CD4-positive, alpha-beta T cell (primary cell): Measurements from ENCODE around the gene IGFLR1. TPM values are rescaled to one million over a fixed set of nuclear protein-coding genes. Genes with fewer than 3 reads are reported as not detected.
A peak's percentile ranks its signal among the peaks of the same experiment; 100 is the strongest.

Source experiments
- ATAC-seq: fragments of 200-7000 bp; cut with Tn5 transposase; one replicate; pipeline ENCODE4 v1.10.0; 2022; ENCODE audit warnings: mild to moderate bottlenecking; ENCODE audit not compliant: poor library complexity
- CTCF ChIA-PET: fragments of 350-600 bp; sonication (Branson Sonifier 250); formaldehyde crosslinking; loops from one replicate; lab custom pipeline; 2021; ENCODE audit warnings: antibody characterized with exemption, inconsistent platforms; lab: Charles Lee
- POLR2A ChIA-PET: fragments of 350-600 bp; sonication (Branson Sonifier 250); formaldehyde crosslinking; loops from one replicate; lab custom pipeline; 2021; ENCODE audit warnings: antibody characterized with exemption, inconsistent platforms; lab: Charles Lee
- DNase-seq, 14 experiments: peaks; one replicate each; pipeline ENCODE4 v3.0.0-alpha.2; 2013 to 2020; ENCODE audit warnings: mixed read lengths in 2 of 14
- H3K27ac ChIP-seq, 2 donors: one replicate each; pipeline versions ENCODE4 v1.5.1 to v1.7.0; 2013; ENCODE audit warnings: low read length in 2 of 2, low read depth in 1 of 2, mild to moderate bottlenecking in 1 of 2
- H3K27me3 ChIP-seq, 2 experiments: 1 replicate in 1 of 2; 2 replicates in 1 of 2; pipeline versions ENCODE4 v1.6.1 to v1.7.0; 2013; ENCODE audit warnings: low read length in 2 of 2, control low read depth in 1 of 2, mild to moderate bottlenecking in 1 of 2, moderate library complexity in 1 of 2; ENCODE audit not compliant: insufficient read depth in 2 of 2, control insufficient read depth in 1 of 2
- H3K36me3 ChIP-seq: one replicate; pipeline ENCODE4 v1.6.1; 2013; ENCODE audit warnings: low read length, control low read depth; ENCODE audit not compliant: insufficient read depth
- H3K4me1 ChIP-seq: one replicate; pipeline ENCODE4 v1.6.1; 2013; ENCODE audit warnings: low read length, control low read depth; ENCODE audit not compliant: insufficient read depth
- H3K4me3 ChIP-seq: one replicate; pipeline ENCODE4 v1.5.1; 2013; ENCODE audit warnings: mild to moderate bottlenecking, low read length, moderate library complexity
- H3K9me3 ChIP-seq, 2 experiments: 1 replicate in 1 of 2; 2 replicates in 1 of 2; pipeline versions ENCODE4 v1.6.1 to v1.7.0; 2013; ENCODE audit warnings: low read length in 2 of 2, mild to moderate bottlenecking in 2 of 2, control low read depth in 1 of 2, moderate library complexity in 1 of 2; ENCODE audit not compliant: control insufficient read depth in 1 of 2, insufficient read depth in 1 of 2
- H3K27ac Mint-ChIP-seq: one replicate; pipeline ENCODE4 v1.8.0; 2020; ENCODE audit warnings: mixed read lengths
- H3K27me3 Mint-ChIP-seq: one replicate; pipeline ENCODE4 v1.8.0; 2021; ENCODE audit warnings: mixed read lengths
- H3K36me3 Mint-ChIP-seq: one replicate; pipeline ENCODE4 v1.8.0; 2021; ENCODE audit warnings: low read depth, mixed read lengths
- H3K4me1 Mint-ChIP-seq: one replicate; pipeline ENCODE4 v1.8.0; 2021; ENCODE audit warnings: low read depth, mixed read lengths
- H3K4me3 Mint-ChIP-seq: one replicate; pipeline ENCODE4 v1.8.0; 2020; ENCODE audit warnings: mild to moderate bottlenecking, mixed read lengths
- H3K9me3 Mint-ChIP-seq: one replicate; pipeline ENCODE4 v1.8.0; 2020; ENCODE audit warnings: mixed read lengths
- CTCF ChIP-seq: fragments of 200-600 bp; IDR thresholded peaks from one replicate; pipeline ENCODE4 v1.8.0; 2022; ENCODE audit warnings: antibody characterized with exemption, mild to moderate bottlenecking
- intact Hi-C, 2 experiments: fragments of 100-400 bp; cut with DNase I in 1 of 2; cut with micrococcal nuclease in 1 of 2; formaldehyde crosslinking; loops; one replicate each; pipeline versions ENCODE4 v1.15.1 to v1.9.0; 2023 to 2025; cut with DNase I, micrococcal nuclease
- total RNA-seq, 174 experiments: library from RNA in 2 of 174; stranded (reverse) in 2 of 174; gene quantifications; one replicate each; pipeline ENCODE4 v1.2.3 and lab custom pipeline; 2021 to 2026

Gene IGFLR1
- total RNA-seq, 2 experiments from 2014 or later: 40.3 to 43.1 TPM

DNA sequence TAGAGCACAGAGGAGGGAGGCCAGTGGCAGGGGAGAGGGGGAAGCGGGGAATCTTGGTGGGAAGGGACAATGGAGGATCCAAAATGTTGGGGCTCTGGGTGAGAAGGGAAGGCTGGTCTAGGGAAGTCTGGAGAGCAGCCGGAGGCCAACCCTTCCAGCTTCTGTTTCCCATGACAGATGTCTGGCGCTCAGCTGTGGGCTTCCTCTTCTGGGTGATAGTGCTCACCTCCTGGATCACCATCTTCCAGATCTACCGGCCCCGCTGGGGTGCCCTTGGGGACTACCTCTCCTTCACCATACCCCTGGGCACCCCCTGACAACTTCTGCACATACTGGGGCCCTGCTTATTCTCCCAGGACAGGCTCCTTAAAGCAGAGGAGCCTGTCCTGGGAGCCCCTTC, 4.3 kb upstream of the IGFLR1 start:
- Mint-ChIP-seq H3K4me3 (peak overlapping the region; percentile 94), H3K36me3 (peaks cover 30% of the 10 kb centered on the region), H3K27ac (no peak overlapping the region), H3K4me1 (peaks cover 47% of the 10 kb centered on the region), H3K9me3 (no peaks in the 10 kb centered on the region), H3K27me3 (no peaks in the 10 kb centered on the region)
- TF ChIP-seq CTCF: no peak
- Histone ChIP-seq H3K4me1 (peaks cover 67% of the 10 kb centered on the region), H3K4me3 (no peak overlapping the region), H3K27ac (no peak overlapping the region), H3K9me3 (no peaks in the 10 kb centered on the region), H3K36me3 (no peaks in the 10 kb centered on the region), H3K27me3 (no peaks in the 10 kb centered on the region)
- POLR2A ChIA-PET: no interaction called here
- ATAC-seq (no peak), DNase-seq (no peak)
- intact Hi-C loops: loop anchor here in 1 of 2 experiments (5.0 to 10.0 kb wide), 2 partner anchors 44 to 368 kb away; partner anchors contain the start of genes OVOL3, POLR2I, TBCB and ZBTB32
- CTCF ChIA-PET: no interaction called here

DNA sequence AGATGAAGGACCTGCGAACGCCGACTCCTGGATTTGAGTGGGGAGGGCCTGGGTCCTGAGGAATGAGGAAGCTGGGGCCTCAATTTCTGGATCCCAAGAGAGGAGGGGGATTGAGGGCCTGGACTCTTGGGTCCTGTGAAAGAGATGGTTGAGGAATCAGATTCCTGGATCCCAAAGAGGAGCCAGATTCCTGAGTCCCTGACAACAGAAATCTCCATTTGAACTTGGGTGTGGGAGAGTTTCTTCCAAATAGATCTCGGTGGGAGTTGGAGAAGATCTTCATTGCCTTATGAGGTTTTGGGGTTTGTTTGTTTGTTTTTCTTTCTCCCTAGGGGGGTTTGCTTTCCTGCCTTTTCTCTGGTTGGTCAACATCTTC, 3.8 kb upstream of the IGFLR1 start:
- ATAC-seq (no peak), DNase-seq (no peak)
- Mint-ChIP-seq H3K4me3 (peak overlapping the region; percentile 94), H3K4me1 (peaks cover 47% of the 10 kb centered on the region), H3K36me3 (peaks cover 30% of the 10 kb centered on the region), H3K27ac (peak overlapping the region; percentile 98), H3K9me3 (no peaks in the 10 kb centered on the region), H3K27me3 (no peaks in the 10 kb centered on the region)
- Histone ChIP-seq H3K4me3 (peak overlapping the region; percentile 80), H3K4me1 (peaks cover 71% of the 10 kb centered on the region), H3K27ac (peak overlapping the region; percentile 98 to 99), H3K27me3 (no peaks in the 10 kb centered on the region), H3K9me3 (no peaks in the 10 kb centered on the region), H3K36me3 (no peaks in the 10 kb centered on the region)
- intact Hi-C loops: loop anchor here in 1 of 2 experiments (5.0 to 10.0 kb wide), 2 partner anchors 44 to 369 kb away; partner anchors contain the start of genes OVOL3, POLR2I, TBCB and ZBTB32
- CTCF ChIA-PET: no interaction called here
- TF ChIP-seq CTCF: no peak
- POLR2A ChIA-PET: interaction anchor here (0.8 to 2.2 kb wide), 9 partner anchors 28 to 268 kb away, joined by 3 to 23 read pairs (median 9); partner anchors contain the start of genes ALKBH6, COX6B1 and KMT2B

GRCh38 chr19:35745328-35746086, 3.3 kb upstream of the IGFLR1 start, which contains the start of the genes PSENEN and U2AF1L4:
TSS of gene PSENEN (plus strand) at chr19:35745651. CDS start at chr19:35745931, 280 bp downstream.
TSS of gene U2AF1L4 (minus strand) at chr19:35745418. CDS start at chr19:35745391, 27 bp downstream.
- Mint-ChIP-seq H3K4me3 (peak within 1 kb of the TSS; percentile 94), H3K4me1 (peaks cover 53% of the 10 kb centered on the region), H3K27me3 (no peaks in the 10 kb centered on the region), H3K27ac (peak within 1 kb of the TSS; percentile 98), H3K36me3 (peaks cover 35% of the 10 kb centered on the region), H3K9me3 (no peaks in the 10 kb centered on the region)
- CTCF ChIA-PET: no interaction called here
- intact Hi-C loops: loop anchor here (1.0 to 10.0 kb wide), 6 partner anchors 28 to 369 kb away; partner anchors contain the start of genes OVOL3 (in 1 of the 2), POLR2I (in 1 of the 2), TBCB (in 1 of the 2) and ZBTB32 (in 1 of the 2)
- H3K27me3 ChIP-seq: no peaks in the 10 kb centered on the region
- POLR2A ChIA-PET: interaction anchor here (0.6 to 2.2 kb wide), 16 partner anchors 12 to 309 kb away, joined by 3 to 23 read pairs (median 6); partner anchors contain the start of genes ALKBH6, COX6B1, HSPB6 and KMT2B
- peaks cover 76% of the 10 kb centered on the region for H3K4me1 ChIP-seq
- ATAC-seq (peak; percentile 52), DNase-seq (peak; percentile 89 to 100 (median 96))
- peak within 1 kb of the TSS; percentile 80 for H3K4me3 ChIP-seq
- TF ChIP-seq CTCF: no peak
- H3K36me3 ChIP-seq: no peaks in the 10 kb centered on the region
- H3K9me3 ChIP-seq: no peaks in the 10 kb centered on the region
- H3K27ac ChIP-seq: peak within 1 kb of the TSS; percentile 98 to 99
